Spleen (tissue), 11 donors: Measurements from ENCODE around the gene SCN1B. TPM values are rescaled to one million over a fixed set of nuclear protein-coding genes. Genes with fewer than 3 reads are reported as not detected.
"Not testable (repeated sequence)": the region's sequence is repeated elsewhere in the genome, so short reads cannot be mapped to it uniquely, and the experiment has no call there.

ENCODE experiments used
- DNase-seq: peaks from one replicate; pipeline ENCODE4 v3.0.0-alpha.2; 2020
- H3K27ac ChIP-seq, 8 donors: fragments of 200-600 bp; sonication (generic) in 7 of 8; 1 replicate in 4 of 8; 2 replicates in 4 of 8; pipeline versions ENCODE4 v1.5.0 to v1.8.0; 2016 to 2021; ENCODE audit warnings: inconsistent platforms in 4 of 8, mild to moderate bottlenecking in 4 of 8, moderate library complexity in 1 of 8
- H3K27me3 ChIP-seq, 7 donors: fragments of 200-600 bp; sonication (generic) in 6 of 7; replicated peaks in 1 of 7; 1 replicate in 4 of 7; 2 replicates in 3 of 7; pipeline versions ENCODE4 v1.5.0 to v1.8.0; 2016 to 2021; ENCODE audit warnings: inconsistent platforms in 3 of 7, mild to moderate bottlenecking in 1 of 7
- H3K36me3 ChIP-seq, 6 donors: fragments of 200-600 bp; sonication (generic) in 5 of 6; 1 replicate in 4 of 6; 2 replicates in 2 of 6; pipeline versions ENCODE4 v1.5.0 to v1.8.0; 2016 to 2021; ENCODE audit warnings: inconsistent platforms in 2 of 6
- H3K4me1 ChIP-seq, 6 donors: fragments of 200-600 bp; sonication (generic) in 5 of 6; 1 replicate in 3 of 6; 2 replicates in 3 of 6; pipeline versions ENCODE4 v1.5.0 to v1.8.0; 2016 to 2021; ENCODE audit warnings: inconsistent platforms in 3 of 6
- H3K4me3 ChIP-seq, 8 donors: fragments of 200-600 bp; sonication (generic) in 7 of 8; 1 replicate in 4 of 8; 2 replicates in 4 of 8; pipeline versions ENCODE4 v1.5.0 to v1.8.0; 2016 to 2021; ENCODE audit warnings: inconsistent platforms in 4 of 8, mild to moderate bottlenecking in 4 of 8, moderate library complexity in 2 of 8
- H3K9me3 ChIP-seq, 8 donors: fragments of 200-600 bp; sonication (generic) in 7 of 8; 1 replicate in 4 of 8; 2 replicates in 4 of 8; pipeline versions ENCODE4 v1.5.0 to v1.8.0; 2016 to 2021; ENCODE audit warnings: inconsistent platforms in 4 of 8
- POLR2A ChIP-seq, 3 donors: fragments of 450-650 bp; IDR thresholded peaks; one replicate each; pipeline ENCODE4 v1.5.1; 2017; ENCODE audit warnings: antibody characterized with exemption in 3 of 3, mild to moderate bottlenecking in 1 of 3
- POLR2AphosphoS5 ChIP-seq, 3 donors: sonication (generic); formaldehyde crosslinking; IDR thresholded peaks; one replicate each; pipeline ENCODE4 v1.5.1; 2017; ENCODE audit warnings: antibody characterized with exemption in 3 of 3
- WGBS, 5 donors: extraction: QIAGEN DNeasy Blood & Tissue Kit in 3 of 5; methylation state at CpG; one replicate each; pipeline versions ENCODE4 v1.1.5 to v1.1.7; 2013 to 2018; 5-methylcytosine and 5-hydroxymethylcytosine counted together
- intact Hi-C: fragments of 100-400 bp; cut with DNase I; formaldehyde crosslinking; loops from one replicate; pipeline ENCODE4 v1.15.0; 2023; ENCODE audit warnings: low total_unique reads
- polyA plus RNA-seq, 3 donors: library from polyadenylated mRNA; stranded (reverse); fragments of 200-250 nt; gene quantifications; one replicate each; pipeline ENCODE4 v1.2.1, GENCODE V29; 2013
- total RNA-seq, 7 donors: library from RNA; depleted of rRNA in 3 of 7; stranded (reverse); fragments of >200 nt in 3 of 7; fragmentation: NEBNext Ultra II Directional in 4 of 7; extraction: Animal tissue kit (Norgen Biotek cat#: 25700) in 4 of 7; gene quantifications; one replicate each; pipeline versions ENCODE4 v1.1.0 to v1.2.1, GENCODE V29; 2016 to 2021
- TF ChIP-seq, protein P1 (sequence below), 11 experiments: fragments of 200-600 bp in 7 of 11; fragments of 450-650 bp in 4 of 11; sonication (generic) in 4 of 11; IDR thresholded peaks in 8 of 11; conservative IDR thresholded peaks in 3 of 11; 1 replicate in 7 of 11; 2 replicates in 4 of 11; pipeline versions ENCODE4 v1.4.0 to v1.8.0; 2016 to 2021; ENCODE audit warnings: antibody characterized with exemption in 11 of 11, inconsistent platforms in 4 of 11, mild to moderate bottlenecking in 1 of 11
- donor health status: healthy with polysubstance abuse.
- donor health status: DM: no; HTN: no; CAD: no; lungs with moderate emphysema.
- donor health status: DM: no; HTN: no; CAD: no.
- donor health status: Bipolar disorder and iron deficiency.
- donor health status: healthy.
- donor health status: DM: no; HTN: no; CAD: no.
- donor health status: DM: yes; HTN: yes; CAD: no.

The SCN1B gene
- total and polyA plus RNA-seq, 10 donors = 3.7 to 28.1 (median 13.1) TPM

GRCh38 chr19:35002037-35002535 is 28.2 kb upstream of the SCN1B start:
- H3K27me3 ChIP-seq = no peaks in the 10 kb centered on the region
- H3K9me3 ChIP-seq = no peaks in the 10 kb centered on the region
- intact Hi-C loops = no loop called here
- peaks cover 55 to 95% (median 74%) of the 10 kb centered on the region in 6 donors for H3K4me1 ChIP-seq
- WGBS, 5 donors = 81 to 87% (median 86%) methylated on average over 11 of the region's 11 CpGs
- TF ChIP-seq POLR2A (IDR thresholded peaks at IDR 0.05) (no peak), POLR2AphosphoS5 (IDR thresholded peaks at IDR 0.05) (no peak)
- TF ChIP-seq, protein P1, sequence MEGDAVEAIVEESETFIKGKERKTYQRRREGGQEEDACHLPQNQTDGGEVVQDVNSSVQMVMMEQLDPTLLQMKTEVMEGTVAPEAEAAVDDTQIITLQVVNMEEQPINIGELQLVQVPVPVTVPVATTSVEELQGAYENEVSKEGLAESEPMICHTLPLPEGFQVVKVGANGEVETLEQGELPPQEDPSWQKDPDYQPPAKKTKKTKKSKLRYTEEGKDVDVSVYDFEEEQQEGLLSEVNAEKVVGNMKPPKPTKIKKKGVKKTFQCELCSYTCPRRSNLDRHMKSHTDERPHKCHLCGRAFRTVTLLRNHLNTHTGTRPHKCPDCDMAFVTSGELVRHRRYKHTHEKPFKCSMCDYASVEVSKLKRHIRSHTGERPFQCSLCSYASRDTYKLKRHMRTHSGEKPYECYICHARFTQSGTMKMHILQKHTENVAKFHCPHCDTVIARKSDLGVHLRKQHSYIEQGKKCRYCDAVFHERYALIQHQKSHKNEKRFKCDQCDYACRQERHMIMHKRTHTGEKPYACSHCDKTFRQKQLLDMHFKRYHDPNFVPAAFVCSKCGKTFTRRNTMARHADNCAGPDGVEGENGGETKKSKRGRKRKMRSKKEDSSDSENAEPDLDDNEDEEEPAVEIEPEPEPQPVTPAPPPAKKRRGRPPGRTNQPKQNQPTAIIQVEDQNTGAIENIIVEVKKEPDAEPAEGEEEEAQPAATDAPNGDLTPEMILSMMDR (IDR thresholded peaks at IDR 0.05 in 8 of 11, conservative IDR thresholded peaks at IDR 0.05 in 3 of 11) = no peak
- peak; percentile 65 for DNase-seq
- peaks cover 0 to 41% (median 11%) of the 10 kb centered on the region in 6 donors for H3K36me3 ChIP-seq
- peak overlapping the region in 6 of 8 donors; percentile 86 to 97 (median 90) for H3K4me3 ChIP-seq
- H3K27ac ChIP-seq = peak overlapping the region in 7 of 8 donors; percentile 22 to 99 (median 98)

DNA sequence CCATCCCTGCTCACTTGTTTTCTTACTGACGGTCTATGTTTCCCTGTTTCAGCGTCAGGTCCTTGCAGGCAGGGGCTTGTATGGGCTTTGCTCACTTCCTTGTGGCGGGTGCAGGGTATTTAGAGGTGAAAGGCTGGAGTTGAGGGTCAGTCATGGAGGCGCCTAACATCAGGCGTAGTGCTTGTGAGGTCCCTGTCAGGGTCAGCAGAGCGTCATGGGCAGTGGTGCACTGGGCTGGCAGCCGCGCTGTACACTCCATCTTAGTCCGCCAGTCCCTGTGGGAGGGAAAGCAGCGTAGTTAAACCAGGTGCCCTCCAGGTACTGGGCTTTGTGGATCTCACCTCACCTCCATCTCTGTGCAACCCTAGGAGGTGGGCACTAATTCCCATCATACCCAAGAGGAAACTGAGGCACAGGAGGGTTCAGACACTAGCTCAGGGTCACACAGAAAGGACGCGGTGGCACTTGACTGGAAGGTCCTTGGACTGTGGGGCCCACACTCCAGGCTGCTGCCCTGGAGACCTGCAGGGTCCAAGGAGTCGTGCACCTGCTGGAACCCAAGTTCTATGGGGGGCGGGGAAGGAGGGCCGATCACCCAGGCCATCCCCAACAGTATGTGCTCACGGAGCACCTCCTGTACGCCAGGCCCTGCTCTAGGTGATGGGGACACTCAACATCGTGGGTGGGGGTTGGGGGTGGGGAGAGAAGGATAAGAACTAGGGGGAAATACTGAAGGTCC is 25.6 kb upstream of the SCN1B start:
- H3K27me3 ChIP-seq = no peaks in the 10 kb centered on the region
- H3K9me3 ChIP-seq = no peaks in the 10 kb centered on the region
- peak; percentile 67 for DNase-seq
- TF ChIP-seq, protein P1 (IDR thresholded peaks at IDR 0.05 in 8 of 11, conservative IDR thresholded peaks at IDR 0.05 in 3 of 11) = no peak
- TF ChIP-seq POLR2AphosphoS5 (IDR thresholded peaks at IDR 0.05) = peak in 1 of 3 donors; percentile 30
- 88 to 94% (median 90%) methylated on average over 17 to 18 of the region's 18 CpGs for WGBS, 5 donors
- H3K27ac ChIP-seq = peak overlapping the region in 3 of 8 donors; percentile 99
- peaks cover 33 to 95% (median 67%) of the 10 kb centered on the region in 6 donors for H3K4me1 ChIP-seq
- peaks cover 0 to 66% (median 20%) of the 10 kb centered on the region in 6 donors for H3K36me3 ChIP-seq
- intact Hi-C loops = no loop called here
- H3K4me3 ChIP-seq = no peak overlapping the region

DNA sequence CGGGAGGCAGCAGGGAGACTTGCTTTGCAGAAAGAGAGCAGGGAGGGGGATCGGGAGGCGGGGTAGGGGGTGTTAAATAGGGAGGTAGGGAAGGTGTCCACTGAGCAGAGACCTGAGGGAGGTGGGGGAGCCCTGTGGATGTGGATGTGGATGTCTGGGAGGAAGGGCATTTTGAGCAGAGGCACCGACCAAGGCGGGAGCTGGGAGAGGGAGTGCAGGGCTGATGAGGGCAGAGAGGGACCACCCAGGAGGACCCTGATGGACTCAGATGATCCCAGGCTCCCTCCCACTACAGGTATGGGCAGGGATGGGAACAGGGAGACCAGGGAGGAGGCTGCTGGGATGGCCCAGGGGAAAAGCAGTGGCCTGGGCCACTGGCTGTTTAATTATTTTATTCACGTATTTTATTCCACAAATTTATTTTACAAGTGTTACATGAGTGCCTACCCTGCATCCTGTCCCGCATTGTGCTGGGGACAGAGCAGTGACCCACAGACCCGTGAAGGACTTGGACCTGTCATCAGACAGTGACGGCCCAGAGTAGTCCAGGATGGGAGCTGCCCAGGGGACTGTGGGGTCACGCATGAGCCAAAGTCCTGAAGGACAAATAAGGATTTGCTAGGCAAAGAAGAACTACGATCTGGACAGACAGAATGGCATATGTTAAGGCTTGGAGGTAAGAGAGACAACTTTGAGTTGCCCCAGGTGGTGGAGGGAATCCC is 24.9 kb upstream of the SCN1B start:
- Histone ChIP-seq H3K36me3 (peaks cover 0 to 73% (median 27%) of the 10 kb centered on the region in 6 donors), H3K27me3 (no peaks in the 10 kb centered on the region), H3K27ac (peak overlapping the region in 2 of 8 donors; percentile 99), H3K4me3 (no peak overlapping the region), H3K4me1 (peaks cover 33 to 99% (median 71%) of the 10 kb centered on the region in 6 donors), H3K9me3 (no peaks in the 10 kb centered on the region)
- DNase-seq = peak; percentile 44
- 85 to 87% (median 86%) methylated on average over 11 of the region's 11 CpGs for WGBS, 5 donors
- intact Hi-C loops = no loop called here
- no peak for TF ChIP-seq POLR2A (IDR thresholded peaks at IDR 0.05)
- TF ChIP-seq POLR2AphosphoS5 (IDR thresholded peaks at IDR 0.05) = no peak
- TF ChIP-seq, protein P1 (IDR thresholded peaks at IDR 0.05 in 8 of 11, conservative IDR thresholded peaks at IDR 0.05 in 3 of 11) = no peak

- H3K27me3 ChIP-seq, intact Hi-C loops, H3K4me3 ChIP-seq, H3K9me3 ChIP-seq: not testable (repeated sequence)
- Histone ChIP-seq H3K4me1 (peaks cover 33 to 100% (median 74%) of the 10 kb centered on the region in 6 donors), H3K36me3 (peaks cover 0 to 79% (median 31%) of the 10 kb centered on the region in 6 donors), H3K27ac (peak overlapping the region in 1 of 8 donors; percentile 99)
- peak; percentile 41 for DNase-seq
- 90 to 98% (median 97%) methylated on average over 6 of the region's 6 CpGs for WGBS, 5 donors
Measured at GRCh38 chr19:35006007-35006341, 24.3 kb upstream of the SCN1B start.
